ENCODE data around the gene ATAD3A.

DNA sequence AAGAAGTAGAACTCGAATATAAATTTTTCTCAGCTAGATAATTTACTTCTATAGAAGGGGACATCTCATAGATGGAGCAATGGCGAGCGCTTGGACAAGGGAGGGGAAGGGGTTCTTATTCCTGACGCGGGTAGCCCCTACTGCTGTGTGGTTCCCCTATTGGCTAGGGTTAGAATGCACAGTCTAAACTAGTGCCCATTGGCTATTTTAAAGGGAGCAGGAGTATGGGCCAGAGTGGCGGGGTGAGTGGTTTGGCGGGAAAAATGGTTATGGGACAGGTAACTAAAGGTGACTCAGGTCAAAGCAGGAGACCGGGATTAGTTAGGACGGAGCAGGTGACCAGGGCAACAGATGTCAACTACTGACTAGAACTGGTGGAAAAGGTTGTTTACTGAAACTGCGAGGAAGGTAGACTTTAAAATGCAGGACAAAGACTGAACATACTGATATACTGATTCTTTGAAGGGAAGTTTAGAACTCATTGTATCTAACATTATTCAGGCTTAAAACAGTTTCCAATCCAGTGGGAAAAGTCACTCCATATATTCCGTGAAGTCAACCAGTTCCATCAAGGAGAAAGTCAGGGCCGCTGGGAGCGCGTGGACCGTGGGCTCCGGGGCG is 940 bp upstream of the ATAD3A start:
- TF ChIP-seq EZH2 (IDR thresholded peaks at IDR 0.05; ENCODE audit: borderline replicate concordance, low read depth, low read length, poor library complexity, severe bottlenecking), result no peak
- TF ChIP-seq, protein P1, sequence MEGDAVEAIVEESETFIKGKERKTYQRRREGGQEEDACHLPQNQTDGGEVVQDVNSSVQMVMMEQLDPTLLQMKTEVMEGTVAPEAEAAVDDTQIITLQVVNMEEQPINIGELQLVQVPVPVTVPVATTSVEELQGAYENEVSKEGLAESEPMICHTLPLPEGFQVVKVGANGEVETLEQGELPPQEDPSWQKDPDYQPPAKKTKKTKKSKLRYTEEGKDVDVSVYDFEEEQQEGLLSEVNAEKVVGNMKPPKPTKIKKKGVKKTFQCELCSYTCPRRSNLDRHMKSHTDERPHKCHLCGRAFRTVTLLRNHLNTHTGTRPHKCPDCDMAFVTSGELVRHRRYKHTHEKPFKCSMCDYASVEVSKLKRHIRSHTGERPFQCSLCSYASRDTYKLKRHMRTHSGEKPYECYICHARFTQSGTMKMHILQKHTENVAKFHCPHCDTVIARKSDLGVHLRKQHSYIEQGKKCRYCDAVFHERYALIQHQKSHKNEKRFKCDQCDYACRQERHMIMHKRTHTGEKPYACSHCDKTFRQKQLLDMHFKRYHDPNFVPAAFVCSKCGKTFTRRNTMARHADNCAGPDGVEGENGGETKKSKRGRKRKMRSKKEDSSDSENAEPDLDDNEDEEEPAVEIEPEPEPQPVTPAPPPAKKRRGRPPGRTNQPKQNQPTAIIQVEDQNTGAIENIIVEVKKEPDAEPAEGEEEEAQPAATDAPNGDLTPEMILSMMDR (conservative IDR thresholded peaks at IDR 0.05; ENCODE audit: low read depth, low read length), result no peak
